HUES48 (cell line): Measurements from ENCODE around the gene ASTN2.
"Not testable (repeated sequence)": the region's sequence is repeated elsewhere in the genome, so short reads cannot be mapped to it uniquely, and the experiment has no call there.

Experiments used
- H3K27ac ChIP-seq: one replicate; pipeline ENCODE4 v1.7.0; 2013; ENCODE audit warnings: low read depth, low read length, inconsistent platforms
- H3K27me3 ChIP-seq: 2 replicates; pipeline ENCODE4 v1.6.1; 2013; ENCODE audit warnings: mild to moderate bottlenecking, low read length; ENCODE audit not compliant: control insufficient read depth, insufficient read depth
- H3K36me3 ChIP-seq: 2 replicates; pipeline ENCODE4 v1.6.1; 2013; ENCODE audit warnings: low read length; ENCODE audit not compliant: control insufficient read depth, insufficient read depth
- H3K4me1 ChIP-seq: 2 replicates; pipeline ENCODE4 v1.6.1; 2013; ENCODE audit warnings: mild to moderate bottlenecking, low read length; ENCODE audit not compliant: control insufficient read depth, insufficient read depth
- H3K4me3 ChIP-seq: 2 replicates; pipeline ENCODE4 v1.5.1; 2013; ENCODE audit warnings: mild to moderate bottlenecking, low read depth, low read length
- H3K9ac ChIP-seq: 2 replicates; pipeline ENCODE4 v1.6.1; 2013; ENCODE audit warnings: mild to moderate bottlenecking, low read depth, low read length, moderate library complexity
- H3K9me3 ChIP-seq: 2 replicates; pipeline ENCODE4 v1.6.1; 2013; ENCODE audit warnings: low read length; ENCODE audit not compliant: control insufficient read depth, insufficient read depth

ASTN2 gene

DNA sequence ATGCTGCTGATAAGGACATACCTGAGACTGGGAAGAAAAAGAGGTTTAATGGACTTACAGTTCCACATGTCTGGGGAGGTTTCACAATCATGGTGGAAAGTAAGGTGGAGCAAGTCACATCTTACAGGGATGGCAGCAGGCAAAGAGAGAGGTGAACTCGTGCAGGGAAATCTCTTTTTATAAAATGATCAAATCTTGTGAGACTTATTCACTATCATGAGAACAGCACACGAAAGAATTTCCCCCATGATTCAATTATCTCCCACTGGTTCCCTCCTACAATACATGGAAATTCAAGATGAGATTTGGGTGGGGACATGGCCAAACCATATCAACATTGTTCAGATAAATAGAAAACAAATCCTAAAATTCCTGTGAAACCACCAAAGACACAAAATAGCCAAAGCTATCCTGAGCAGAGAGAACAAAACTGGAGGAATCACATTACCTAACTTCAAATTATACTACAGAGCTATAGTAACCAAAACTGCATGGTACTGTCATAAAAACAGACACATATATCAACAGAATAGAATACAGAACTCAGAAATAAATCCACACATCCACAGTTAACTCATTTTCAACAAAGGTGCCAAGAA, 958.3 kb downstream of the ASTN2 start:
- no peaks in the 10 kb centered on the region for H3K36me3 ChIP-seq
- peaks cover 6% of the 10 kb centered on the region for H3K4me1 ChIP-seq
- H3K27me3 ChIP-seq = no peaks in the 10 kb centered on the region
- no peak overlapping the region for H3K9ac ChIP-seq
- H3K9me3 ChIP-seq = no peaks in the 10 kb centered on the region
- no peak overlapping the region for H3K4me3 ChIP-seq
- H3K27ac ChIP-seq = no peak overlapping the region

GRCh38 chr9:116454539-116454938, 960.3 kb downstream of the ASTN2 start:
- not testable (repeated sequence) for H3K4me3 ChIP-seq, H3K36me3 ChIP-seq, H3K27me3 ChIP-seq, H3K27ac ChIP-seq, H3K4me1 ChIP-seq, H3K9me3 ChIP-seq, H3K9ac ChIP-seq

DNA sequence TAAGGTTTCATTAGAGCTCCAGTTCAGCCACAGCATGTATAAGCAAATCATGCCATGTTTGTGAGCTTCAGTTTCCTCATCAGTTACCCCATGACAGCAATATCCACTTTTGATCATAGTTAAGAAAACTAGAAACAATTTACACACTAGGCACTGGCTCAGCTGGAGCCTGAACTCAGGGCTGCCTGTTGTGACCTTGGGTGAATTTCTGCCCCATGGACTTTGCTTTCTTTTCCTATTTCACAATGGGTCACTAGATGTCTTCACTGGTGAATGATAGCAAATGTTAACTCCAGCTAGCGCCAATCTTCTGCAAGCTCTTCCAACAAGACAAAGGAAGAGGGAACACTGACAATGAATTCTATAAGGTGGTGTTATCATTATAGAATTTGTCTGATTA, 961.1 kb downstream of the ASTN2 start:
- no peaks in the 10 kb centered on the region for H3K9me3 ChIP-seq
- H3K9ac ChIP-seq = no peak overlapping the region
- H3K27ac ChIP-seq = no peak overlapping the region
- no peaks in the 10 kb centered on the region for H3K27me3 ChIP-seq
- no peaks in the 10 kb centered on the region for H3K36me3 ChIP-seq
- H3K4me1 ChIP-seq = peaks cover 7% of the 10 kb centered on the region
- no peak overlapping the region for H3K4me3 ChIP-seq

DNA sequence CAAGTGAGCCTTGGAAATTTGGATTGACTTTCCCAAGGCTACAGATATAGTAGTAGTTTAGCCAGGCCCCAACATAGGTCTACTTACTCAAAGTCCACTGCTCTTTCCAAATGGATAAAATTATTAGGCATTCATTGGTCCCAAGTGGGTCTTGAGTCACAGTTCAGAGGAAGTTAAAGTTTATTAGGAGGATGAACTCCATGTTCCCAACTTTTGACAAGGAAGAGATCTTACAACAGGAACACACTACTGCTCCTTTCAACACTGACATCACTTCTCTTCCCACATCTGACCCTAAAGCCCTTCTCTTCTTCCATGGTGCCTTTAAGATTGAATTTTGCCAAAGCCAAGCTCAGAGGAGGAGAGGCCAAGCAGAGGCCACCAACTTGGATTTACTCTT, 962.2 kb downstream of the ASTN2 start:
- H3K9me3 ChIP-seq = no peaks in the 10 kb centered on the region
- H3K4me1 ChIP-seq = peaks cover 7% of the 10 kb centered on the region
- no peaks in the 10 kb centered on the region for H3K27me3 ChIP-seq
- no peak overlapping the region for H3K9ac ChIP-seq
- no peaks in the 10 kb centered on the region for H3K36me3 ChIP-seq
- no peak overlapping the region for H3K4me3 ChIP-seq
- no peak overlapping the region for H3K27ac ChIP-seq

DNA sequence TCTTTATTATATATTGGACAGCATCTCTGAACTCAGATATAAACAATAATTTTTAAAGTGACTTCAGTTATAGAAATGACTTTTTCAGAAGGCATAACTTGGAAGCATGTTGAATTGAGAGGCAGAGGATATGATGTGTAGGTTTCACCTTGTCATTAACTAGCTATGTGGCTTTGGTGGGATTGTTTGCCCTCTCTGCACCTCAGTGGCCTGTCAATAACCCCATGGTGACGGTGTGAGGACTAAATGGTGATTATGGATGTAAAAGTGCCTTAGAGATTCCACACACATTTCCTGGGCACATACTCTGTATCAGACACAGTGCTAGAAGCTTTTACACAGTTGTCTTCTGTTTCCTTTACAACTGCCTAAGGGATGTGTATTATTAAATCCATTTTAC, 962.6 kb downstream of the ASTN2 start:
- Histone ChIP-seq H3K36me3 (no peaks in the 10 kb centered on the region), H3K9ac (no peak overlapping the region), H3K4me3 (no peak overlapping the region), H3K4me1 (peaks cover 7% of the 10 kb centered on the region), H3K9me3 (no peaks in the 10 kb centered on the region), H3K27ac (no peak overlapping the region), H3K27me3 (no peaks in the 10 kb centered on the region)

- Histone ChIP-seq H3K4me1 (peaks cover 7% of the 10 kb centered on the region), H3K4me3 (no peak overlapping the region), H3K9me3 (no peaks in the 10 kb centered on the region), H3K27ac (no peak overlapping the region), H3K36me3 (no peaks in the 10 kb centered on the region), H3K27me3 (no peaks in the 10 kb centered on the region), H3K9ac (no peak overlapping the region)
Measured at GRCh38 chr9:116451500-116452115, 963.2 kb downstream of the ASTN2 start.

DNA sequence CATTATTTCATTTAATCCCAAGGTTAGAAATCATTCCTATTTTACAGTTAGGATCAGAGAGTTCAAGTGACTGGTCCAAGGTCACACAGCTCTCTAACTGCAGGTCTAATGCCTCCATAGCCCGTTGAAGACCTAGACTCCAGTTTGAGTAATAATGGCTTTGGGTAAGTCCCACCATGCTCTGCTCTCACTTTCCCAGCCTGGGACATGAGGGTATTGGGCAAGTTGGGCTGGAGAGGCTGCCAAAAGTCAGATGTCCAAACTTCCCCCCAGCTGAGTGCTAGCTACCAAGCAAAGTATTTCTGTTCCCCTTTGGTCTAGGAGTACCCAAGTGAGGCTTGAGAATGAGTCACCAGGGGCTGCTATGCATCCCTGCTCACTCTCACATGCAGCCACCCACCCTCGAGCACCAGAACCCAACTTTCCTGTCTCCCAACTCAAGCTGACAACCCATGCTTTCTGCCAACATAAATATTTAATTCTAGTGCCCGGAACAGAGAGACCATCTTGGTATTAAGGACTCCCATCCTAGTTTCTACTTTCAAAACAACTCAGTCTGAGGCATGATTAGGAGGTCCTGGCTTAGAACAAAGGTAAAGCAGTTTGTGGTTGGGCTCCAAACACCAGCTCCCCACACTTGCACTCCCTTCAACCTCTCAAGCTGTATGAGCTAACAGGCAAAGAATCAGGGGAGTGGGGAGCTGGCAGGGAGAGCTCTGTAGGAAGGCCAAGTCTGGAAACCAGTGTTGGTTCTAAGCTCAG, 964.3 kb downstream of the ASTN2 start:
- Histone ChIP-seq H3K9ac (no peak overlapping the region), H3K27me3 (no peaks in the 10 kb centered on the region), H3K4me1 (peaks cover 7% of the 10 kb centered on the region), H3K36me3 (no peaks in the 10 kb centered on the region), H3K9me3 (no peaks in the 10 kb centered on the region), H3K27ac (no peak overlapping the region), H3K4me3 (no peak overlapping the region)

GRCh38 chr9:116449949-116450348, 964.9 kb downstream of the ASTN2 start:
- no peaks in the 10 kb centered on the region for H3K9me3 ChIP-seq
- H3K36me3 ChIP-seq = no peaks in the 10 kb centered on the region
- H3K4me1 ChIP-seq = peaks cover 7% of the 10 kb centered on the region
- H3K9ac ChIP-seq = no peak overlapping the region
- no peaks in the 10 kb centered on the region for H3K27me3 ChIP-seq
- H3K4me3 ChIP-seq = no peak overlapping the region
- H3K27ac ChIP-seq = no peak overlapping the region

DNA sequence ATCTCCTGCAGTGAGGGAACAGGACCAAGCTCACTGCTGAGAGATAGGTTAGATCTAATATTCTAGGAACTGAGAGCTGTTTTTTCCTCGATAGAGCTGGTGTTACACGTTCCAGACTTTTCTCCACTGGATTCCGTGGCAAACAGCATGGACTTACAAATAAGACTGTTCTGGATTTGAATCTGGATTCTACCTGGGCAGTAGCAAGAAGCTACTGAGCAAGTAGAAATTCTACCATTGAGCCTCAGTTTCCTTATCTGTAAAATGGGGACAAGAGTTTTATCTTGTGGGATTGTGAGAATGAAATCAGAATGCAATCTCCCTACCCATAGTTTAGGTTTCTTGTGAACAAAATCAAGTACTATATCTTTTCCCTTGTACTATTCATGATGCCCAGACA, 966.4 kb downstream of the ASTN2 start:
- no peaks in the 10 kb centered on the region for H3K9me3 ChIP-seq

GRCh38 chr9:116447934-116448333, 966.9 kb downstream of the ASTN2 start:
- H3K27ac ChIP-seq = no peak overlapping the region
- no peak overlapping the region for H3K9ac ChIP-seq
- no peaks in the 10 kb centered on the region for H3K9me3 ChIP-seq
- no peaks in the 10 kb centered on the region for H3K36me3 ChIP-seq
- no peaks in the 10 kb centered on the region for H3K27me3 ChIP-seq
- peaks cover 7% of the 10 kb centered on the region for H3K4me1 ChIP-seq
- no peak overlapping the region for H3K4me3 ChIP-seq

More for the DNA sequence above, 966.4 kb downstream of the ASTN2 start:
- no peak overlapping the region for H3K27ac ChIP-seq
- peaks cover 7% of the 10 kb centered on the region for H3K4me1 ChIP-seq
- H3K9ac ChIP-seq = no peak overlapping the region
- no peaks in the 10 kb centered on the region for H3K36me3 ChIP-seq
- H3K27me3 ChIP-seq = no peaks in the 10 kb centered on the region
- no peak overlapping the region for H3K4me3 ChIP-seq

DNA sequence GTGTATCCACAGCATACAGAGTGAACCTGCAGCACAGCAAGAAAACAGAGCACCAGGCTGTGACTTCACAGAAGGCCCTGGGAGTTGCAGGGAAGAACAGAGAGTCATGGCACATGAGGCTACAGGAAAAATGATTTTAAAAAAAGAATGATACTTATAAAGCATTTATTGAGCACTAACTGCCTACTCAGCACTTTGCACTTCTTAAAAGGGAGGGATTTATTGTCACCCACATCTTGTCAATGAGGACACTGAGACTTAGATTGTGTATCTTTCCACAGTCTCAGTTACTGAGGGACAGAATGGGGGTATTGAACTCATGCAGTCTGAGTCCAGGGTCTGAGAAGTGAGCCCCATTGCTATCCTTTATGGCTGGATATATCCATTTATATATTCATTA, 972.3 kb downstream of the ASTN2 start:
- Histone ChIP-seq H3K4me3 (no peak overlapping the region), H3K9ac (no peak overlapping the region), H3K27me3 (no peaks in the 10 kb centered on the region), H3K4me1 (no peaks in the 10 kb centered on the region), H3K27ac (no peak overlapping the region), H3K9me3 (no peaks in the 10 kb centered on the region), H3K36me3 (0 out of 2 replicates have a peak, but pooled peaks cover 5% of the 10 kb centered on the region)
